CD4-positive, alpha-beta memory T cell (primary cell): ENCODE results near the gene GABRR3. TPM values are rescaled to one million over a fixed set of nuclear protein-coding genes. Genes with fewer than 3 reads are reported as not detected.
A peak's percentile ranks its signal among the peaks of the same experiment; 100 is the strongest.

Experiments used
- CTCF ChIA-PET: fragments of 350-600 bp; sonication (Branson Sonifier 250); formaldehyde crosslinking; loops from one replicate; lab custom pipeline; 2021; ENCODE audit warnings: inconsistent platforms; ENCODE audit not compliant: partially characterized antibody; lab: Charles Lee
- POLR2A ChIA-PET: fragments of 350-600 bp; sonication (Branson Sonifier 250); formaldehyde crosslinking; loops from one replicate; lab custom pipeline; 2021; ENCODE audit not compliant: partially characterized antibody; lab: Charles Lee
- DNase-seq, 5 donors: peaks; one replicate each; pipeline versions ENCODE4 v3.0.0 to v3.0.0-alpha.2; 2020 to 2022; ENCODE audit warnings: mixed read lengths in 1 of 5
- H3K27ac ChIP-seq: one replicate; pipeline ENCODE4 v1.7.0; 2013; ENCODE audit warnings: low read depth, low read length
- H3K27me3 ChIP-seq: 2 replicates; pipeline ENCODE4 v1.7.0; 2013; ENCODE audit warnings: mild to moderate bottlenecking, low read length, moderate library complexity; ENCODE audit not compliant: insufficient read depth
- H3K36me3 ChIP-seq: 2 replicates; pipeline ENCODE4 v1.7.0; 2013; ENCODE audit warnings: mild to moderate bottlenecking, low read length, moderate library complexity; ENCODE audit not compliant: insufficient read depth
- H3K4me1 ChIP-seq: 2 replicates; pipeline ENCODE4 v1.7.0; 2013; ENCODE audit warnings: mild to moderate bottlenecking, low read length, moderate library complexity; ENCODE audit not compliant: insufficient read depth
- H3K4me3 ChIP-seq, 2 donors: one replicate each; pipeline ENCODE4 v1.7.0; 2013; ENCODE audit warnings: low read length in 2 of 2, mild to moderate bottlenecking in 1 of 2
- H3K9me3 ChIP-seq, 2 donors: one replicate each; pipeline ENCODE4 v1.7.0; 2013; ENCODE audit warnings: low read length in 2 of 2, control low read depth in 1 of 2; ENCODE audit not compliant: control insufficient read depth in 1 of 2
- H3K27ac Mint-ChIP-seq, 7 donors: one replicate each; pipeline ENCODE4 v1.8.0; 2020 to 2021; ENCODE audit warnings: mixed read lengths in 7 of 7, mild to moderate bottlenecking in 6 of 7, inconsistent platforms in 3 of 7, moderate library complexity in 3 of 7
- H3K27me3 Mint-ChIP-seq, 2 donors: one replicate each; pipeline ENCODE4 v1.8.0; 2020 to 2021; ENCODE audit warnings: mixed read lengths in 2 of 2
- H3K36me3 Mint-ChIP-seq, 2 donors: one replicate each; pipeline ENCODE4 v1.8.0; 2020 to 2021; ENCODE audit warnings: mixed read lengths in 2 of 2, inconsistent platforms in 1 of 2, mild to moderate bottlenecking in 1 of 2
- H3K4me1 Mint-ChIP-seq, 4 donors: one replicate each; pipeline ENCODE4 v1.8.0; 2020 to 2021; ENCODE audit warnings: mixed read lengths in 4 of 4, mild to moderate bottlenecking in 1 of 4
- H3K4me3 Mint-ChIP-seq, 8 donors: one replicate each; pipeline ENCODE4 v1.8.0; 2020 to 2021; ENCODE audit warnings: mixed read lengths in 8 of 8, mild to moderate bottlenecking in 7 of 8, moderate library complexity in 6 of 8, inconsistent platforms in 3 of 8
- H3K9me3 Mint-ChIP-seq, 8 donors: one replicate each; pipeline ENCODE4 v1.8.0; 2020 to 2021; ENCODE audit warnings: mixed read lengths in 8 of 8, mild to moderate bottlenecking in 5 of 8, inconsistent platforms in 3 of 8, moderate library complexity in 1 of 8
- intact Hi-C: fragments of 100-400 bp; cut with micrococcal nuclease; formaldehyde crosslinking; loops from one replicate; pipeline ENCODE4 v1.15.1; 2023
- polyA plus RNA-seq, 2 donors: library from polyadenylated mRNA; unstranded; fragments of 300-500 nt; fragmentation: Illumina TruSeq; gene quantifications; one replicate each; pipeline ENCODE4 v1.2.3, GENCODE V29; 2021
- total RNA-seq, 2 experiments: library from RNA; stranded (reverse); gene quantifications; one replicate each; pipeline ENCODE4 v1.2.3, GENCODE V29; 2021

The GABRR3 gene
- total and polyA plus RNA-seq, 4 experiments from 2014 or later, result 0.03 to 0.17 TPM; not detected in 2

GRCh38 chr3:97950360-97950759, 84.8 kb downstream of the GABRR3 start:
- no peak overlapping the region for H3K4me3 ChIP-seq
- H3K4me3 Mint-ChIP-seq, result no peak overlapping the region
- H3K27ac Mint-ChIP-seq, result peak overlapping the region in 2 of 7 donors; percentile 11 to 26
- peaks cover 69 to 95% of the 10 kb centered on the region in 2 donors for H3K36me3 Mint-ChIP-seq
- H3K27me3 Mint-ChIP-seq, result no peaks in the 10 kb centered on the region
- ChIA-PET POLR2A (no interaction called here), CTCF (interaction anchor here (1.5 to 2.0 kb wide), 2 partner anchors 74 to 156 kb away, joined by 5 to 7 read pairs; no protein-coding TSS in a partner anchor)
- H3K36me3 ChIP-seq, result peaks cover 57% of the 10 kb centered on the region
- peaks cover 0 to 2% (median 0%) of the 10 kb centered on the region in 8 donors for H3K9me3 Mint-ChIP-seq
- DNase-seq, result no peak
- H3K4me1 Mint-ChIP-seq, result peaks cover 0 to 5% (median 3%) of the 10 kb centered on the region in 4 donors
- H3K27ac ChIP-seq, result no peak overlapping the region
- no peaks in the 10 kb centered on the region for H3K9me3 ChIP-seq
- H3K4me1 ChIP-seq, result no peaks in the 10 kb centered on the region
- H3K27me3 ChIP-seq, result no peaks in the 10 kb centered on the region
- intact Hi-C loops, result no loop called here

GRCh38 chr3:97949743-97950142, 85.4 kb downstream of the GABRR3 start:
- no peaks in the 10 kb centered on the region for H3K9me3 ChIP-seq
- H3K27me3 Mint-ChIP-seq, result no peaks in the 10 kb centered on the region
- DNase-seq, result no peak
- H3K4me3 ChIP-seq, result no peak overlapping the region
- no peaks in the 10 kb centered on the region for H3K27me3 ChIP-seq
- peaks cover 0 to 2% (median 0%) of the 10 kb centered on the region in 8 donors for H3K9me3 Mint-ChIP-seq
- H3K27ac Mint-ChIP-seq, result peak overlapping the region in 3 of 7 donors; percentile 15 to 48 (median 43)
- intact Hi-C loops, result no loop called here
- peaks cover 64 to 94% of the 10 kb centered on the region in 2 donors for H3K36me3 Mint-ChIP-seq
- H3K4me1 Mint-ChIP-seq, result peaks cover 0 to 5% (median 2%) of the 10 kb centered on the region in 4 donors
- no peaks in the 10 kb centered on the region for H3K4me1 ChIP-seq
- ChIA-PET CTCF (interaction anchor here (1.5 to 2.0 kb wide), 2 partner anchors 74 to 156 kb away, joined by 5 to 7 read pairs; no protein-coding TSS in a partner anchor), POLR2A (no interaction called here)
- no peak overlapping the region for H3K27ac ChIP-seq
- no peak overlapping the region for H3K4me3 Mint-ChIP-seq
- peaks cover 63% of the 10 kb centered on the region for H3K36me3 ChIP-seq

GRCh38 chr3:97949110-97949485, 86.0 kb downstream of the GABRR3 start:
- Mint-ChIP-seq H3K36me3 (peaks cover 60 to 89% of the 10 kb centered on the region in 2 donors), H3K4me1 (peaks cover 0 to 5% (median 2%) of the 10 kb centered on the region in 4 donors)
- POLR2A ChIA-PET, result no interaction called here

GRCh38 chr3:97948351-97949109, 86.6 kb downstream of the GABRR3 start:
- Histone ChIP-seq H3K4me1 (no peaks in the 10 kb centered on the region), H3K4me3 (no peak overlapping the region), H3K36me3 (peaks cover 58% of the 10 kb centered on the region), H3K9me3 (no peaks in the 10 kb centered on the region), H3K27ac (no peak overlapping the region), H3K27me3 (no peaks in the 10 kb centered on the region)
- Mint-ChIP-seq H3K27me3 (no peaks in the 10 kb centered on the region), H3K4me1 (peaks cover 0 to 5% (median 2%) of the 10 kb centered on the region in 4 donors), H3K36me3 (peaks cover 63 to 91% of the 10 kb centered on the region in 2 donors), H3K9me3 (peaks cover 0 to 2% (median 0%) of the 10 kb centered on the region in 8 donors), H3K4me3 (no peak overlapping the region), H3K27ac (peak overlapping the region in 3 of 7 donors; percentile 3 to 73 (median 13))
- ChIA-PET CTCF (interaction anchor here (0.9 to 2.0 kb wide), 3 partner anchors 16 to 160 kb away, joined by 3 to 7 read pairs (median 3); no protein-coding TSS in a partner anchor), POLR2A (interaction anchor here (0.8 kb wide), 1 partner anchor 127 kb away, joined by 3 read pairs; the partner anchor contains the start of gene CRYBG3)
- DNase-seq, result no peak
- intact Hi-C loops, result no loop called here

More at GRCh38 chr3:97949110-97949485, 86.0 kb downstream of the GABRR3 start:
- CTCF ChIA-PET, result interaction anchor here (2.0 kb wide), 1 partner anchor 155 kb away, joined by 7 read pairs; no protein-coding TSS in a partner anchor
- Histone ChIP-seq H3K9me3 (no peaks in the 10 kb centered on the region), H3K36me3 (peaks cover 61% of the 10 kb centered on the region), H3K4me1 (no peaks in the 10 kb centered on the region), H3K4me3 (no peak overlapping the region), H3K27ac (no peak overlapping the region), H3K27me3 (no peaks in the 10 kb centered on the region)
- Mint-ChIP-seq H3K4me3 (no peak overlapping the region), H3K27me3 (no peaks in the 10 kb centered on the region), H3K27ac (peak overlapping the region in 3 of 7 donors; percentile 4 to 43 (median 18)), H3K9me3 (peaks cover 0 to 2% (median 0%) of the 10 kb centered on the region in 8 donors)
- DNase-seq, result no peak
- intact Hi-C loops, result no loop called here

GRCh38 chr3:97942801-97943546, 92.1 kb downstream of the GABRR3 start:
- POLR2A ChIA-PET, result interaction anchor here (1.4 kb wide), 1 partner anchor 121 kb away, joined by 4 read pairs; the partner anchor contains the start of gene CRYBG3
- CTCF ChIA-PET, result interaction anchor here (0.9 to 3.8 kb wide), 9 partner anchors 14 to 150 kb away, joined by 3 to 22 read pairs (median 5); partner anchors contain the start of gene CRYBG3
- H3K27me3 ChIP-seq, result no peaks in the 10 kb centered on the region
- H3K4me1 ChIP-seq, result no peaks in the 10 kb centered on the region
- no peak overlapping the region for H3K4me3 Mint-ChIP-seq
- H3K27ac ChIP-seq, result no peak overlapping the region
- peaks cover 13% of the 10 kb centered on the region for H3K36me3 ChIP-seq
- intact Hi-C loops, result no loop called here
- no peak overlapping the region for H3K4me3 ChIP-seq
- peaks cover 0 to 6% (median under 1%) of the 10 kb centered on the region in 4 donors for H3K4me1 Mint-ChIP-seq
- peaks cover 27 to 60% of the 10 kb centered on the region in 2 donors for H3K36me3 Mint-ChIP-seq
- no peaks in the 10 kb centered on the region for H3K9me3 ChIP-seq
- H3K27me3 Mint-ChIP-seq, result no peaks in the 10 kb centered on the region
- DNase-seq, result no peak
- H3K9me3 Mint-ChIP-seq, result no peaks in the 10 kb centered on the region
- H3K27ac Mint-ChIP-seq, result peak overlapping the region in 4 of 7 donors; percentile 24 to 87 (median 66)

- CTCF ChIA-PET, result interaction anchor here (1.2 to 3.8 kb wide), 7 partner anchors 25 to 148 kb away, joined by 3 to 22 read pairs (median 9); partner anchors contain the start of gene CRYBG3
- no peak overlapping the region for H3K4me3 ChIP-seq
- peaks cover 3% of the 10 kb centered on the region for H3K36me3 ChIP-seq
- POLR2A ChIA-PET, result interaction anchor here (1.6 to 2.7 kb wide), 2 partner anchors 10 to 119 kb away, joined by 4 to 7 read pairs; partner anchors contain the start of gene CRYBG3
- no peak overlapping the region for H3K27ac ChIP-seq
- peaks cover 0 to 4% (median 2%) of the 10 kb centered on the region in 4 donors for H3K4me1 Mint-ChIP-seq
- intact Hi-C loops, result loop anchor here (1.0 kb wide), 2 partner anchors 83 to 147 kb away; no protein-coding TSS in a partner anchor
- H3K9me3 Mint-ChIP-seq, result no peaks in the 10 kb centered on the region
- H3K27ac Mint-ChIP-seq, result peak overlapping the region in 3 of 7 donors; percentile 38 to 65 (median 39)
- H3K9me3 ChIP-seq, result no peaks in the 10 kb centered on the region
- H3K4me3 Mint-ChIP-seq, result no peak overlapping the region
- DNase-seq, result peak in 4 of 5 donors; percentile 28 to 33 (median 32)
- H3K4me1 ChIP-seq, result no peaks in the 10 kb centered on the region
- peaks cover 34 to 46% of the 10 kb centered on the region in 2 donors for H3K36me3 Mint-ChIP-seq
- no peaks in the 10 kb centered on the region for H3K27me3 ChIP-seq
- no peaks in the 10 kb centered on the region for H3K27me3 Mint-ChIP-seq
Observed at GRCh38 chr3:97940034-97940433, 95.1 kb downstream of the GABRR3 start.
